ENCODE results near the gene PLPP4.
A peak's percentile ranks its signal among the peaks of the same experiment; 100 is the strongest.

PLPP4 gene

DNA sequence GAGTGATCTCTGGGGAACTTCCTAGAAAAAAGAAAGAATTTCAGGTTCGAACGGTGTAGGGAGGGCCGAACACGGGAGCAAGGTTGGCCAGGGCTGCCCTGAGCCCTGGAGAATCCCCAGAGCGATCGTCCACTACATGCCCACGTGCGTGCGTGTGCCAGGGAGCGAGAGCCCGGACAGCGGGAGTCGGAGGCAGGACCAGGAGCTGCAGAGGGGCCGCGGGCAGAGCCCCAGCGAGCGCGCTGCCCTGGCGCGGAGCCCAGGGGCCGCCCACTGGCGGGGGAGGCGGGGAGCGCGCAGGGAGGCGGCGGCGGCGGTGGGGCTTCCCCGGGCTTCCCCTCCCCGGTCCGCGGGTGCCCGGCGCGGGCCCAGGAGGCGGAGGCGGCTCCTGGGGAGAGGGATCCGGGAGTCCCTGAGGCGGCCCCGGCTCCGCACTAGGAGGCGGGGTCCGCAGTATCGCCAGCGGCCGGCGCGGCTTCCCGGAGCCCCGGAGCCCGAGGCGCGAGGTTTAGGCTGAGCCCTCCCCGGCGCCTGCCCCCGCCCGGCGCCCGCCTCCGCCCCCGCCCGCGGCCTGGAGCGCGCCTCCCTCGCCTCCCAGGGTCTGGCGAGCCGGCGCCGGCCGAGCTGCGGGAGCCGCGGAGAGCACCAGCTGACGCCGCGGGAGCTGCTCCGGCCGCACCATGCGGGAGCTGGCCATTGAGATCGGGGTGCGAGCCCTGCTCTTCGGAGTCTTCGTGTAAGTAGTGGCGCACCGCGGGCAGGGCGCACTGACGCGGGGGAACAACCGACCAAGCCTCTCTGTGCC, at the start of gene PLPP4:
Gene PLPP4 (plus strand): TSS at position 602 of the 805 bp plus-strand sequence. CDS start 79 bp downstream, at position 681.
- no peak for DNase-seq (ENCODE audit: low read depth)

GRCh38 chr10:120409816-120410215, 47.2 kb upstream of the PLPP4 start:
- no peak for DNase-seq (ENCODE audit: low read depth)

- DNase-seq (ENCODE audit: low read depth) = no peak
Observed at GRCh38 chr10:120414946-120415345, 42.1 kb upstream of the PLPP4 start.

DNA sequence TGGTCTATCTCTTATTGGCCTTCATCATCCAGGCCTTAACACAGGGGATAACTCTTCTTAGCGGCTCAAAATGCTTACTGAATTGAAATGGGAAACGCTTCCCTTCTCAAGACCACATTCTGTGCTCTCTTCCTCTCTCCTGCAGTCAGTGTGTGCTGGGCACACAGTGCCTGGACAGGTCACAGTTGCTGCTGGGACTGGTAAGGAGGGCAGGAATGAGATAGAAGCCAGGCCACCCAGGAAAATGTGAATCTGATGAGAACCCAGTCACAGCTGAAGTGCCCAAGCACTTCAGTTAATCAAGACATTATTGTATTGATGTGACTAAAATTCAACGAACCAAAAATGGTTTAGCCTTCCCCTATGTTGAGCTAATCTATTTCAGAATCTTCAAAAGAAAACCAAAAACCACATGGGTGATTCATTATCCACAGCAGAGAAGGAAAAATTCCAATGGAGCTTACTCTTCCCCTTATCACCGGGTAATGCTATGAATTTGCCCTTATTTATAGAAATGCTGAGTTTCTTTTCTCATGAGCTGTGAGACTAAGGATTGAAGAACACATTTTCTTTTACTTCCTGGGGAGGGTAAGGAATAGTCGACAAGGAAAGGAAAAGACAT, 41.2 kb upstream of the PLPP4 start:
- no peak for DNase-seq (ENCODE audit: low read depth)

- no peak for DNase-seq (ENCODE audit: low read depth)
Observed at GRCh38 chr10:120420421-120420820, 36.6 kb upstream of the PLPP4 start.

DNA sequence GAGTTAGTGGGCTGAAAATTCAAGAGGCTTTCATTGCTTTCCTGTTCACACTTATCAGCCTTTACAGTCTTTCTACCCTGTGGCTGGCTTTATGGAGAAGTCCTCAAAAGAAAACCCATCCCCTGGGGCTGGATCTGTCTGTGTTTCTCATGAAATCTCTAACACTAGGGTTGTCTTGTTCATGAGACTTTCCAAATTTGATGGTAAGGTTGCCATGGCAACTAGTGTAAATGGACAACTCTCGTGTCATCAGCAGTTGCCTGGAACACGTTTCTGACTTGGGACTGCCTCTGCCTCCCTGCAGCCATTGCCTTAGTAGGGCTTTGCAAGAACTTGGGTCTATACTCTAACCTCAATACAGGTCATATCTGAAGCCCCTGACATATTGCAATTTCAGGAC, 35.8 kb upstream of the PLPP4 start:
- no peak for DNase-seq (ENCODE audit: low read depth)

DNA sequence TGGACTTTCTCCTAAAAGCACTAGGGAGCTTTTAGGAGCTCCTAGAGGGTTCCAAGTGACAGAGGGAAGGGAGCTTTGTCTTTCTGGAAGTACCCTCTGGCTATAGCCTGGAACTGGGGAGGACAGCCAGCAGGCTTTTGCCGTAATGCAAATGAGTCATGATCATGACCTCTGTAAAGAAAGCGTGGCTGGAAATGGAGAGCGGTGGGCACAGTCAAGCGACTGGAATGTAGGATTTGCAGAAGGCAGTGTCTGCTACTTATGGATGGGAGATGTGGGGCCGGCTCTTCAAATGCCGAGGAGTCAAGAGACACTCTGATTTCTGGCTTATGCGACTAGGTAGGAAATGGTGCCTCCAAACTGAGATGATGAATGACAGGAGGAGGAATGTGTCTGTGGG, 34.6 kb upstream of the PLPP4 start:
- peak; percentile 14 for DNase-seq (ENCODE audit: low read depth)

DNA sequence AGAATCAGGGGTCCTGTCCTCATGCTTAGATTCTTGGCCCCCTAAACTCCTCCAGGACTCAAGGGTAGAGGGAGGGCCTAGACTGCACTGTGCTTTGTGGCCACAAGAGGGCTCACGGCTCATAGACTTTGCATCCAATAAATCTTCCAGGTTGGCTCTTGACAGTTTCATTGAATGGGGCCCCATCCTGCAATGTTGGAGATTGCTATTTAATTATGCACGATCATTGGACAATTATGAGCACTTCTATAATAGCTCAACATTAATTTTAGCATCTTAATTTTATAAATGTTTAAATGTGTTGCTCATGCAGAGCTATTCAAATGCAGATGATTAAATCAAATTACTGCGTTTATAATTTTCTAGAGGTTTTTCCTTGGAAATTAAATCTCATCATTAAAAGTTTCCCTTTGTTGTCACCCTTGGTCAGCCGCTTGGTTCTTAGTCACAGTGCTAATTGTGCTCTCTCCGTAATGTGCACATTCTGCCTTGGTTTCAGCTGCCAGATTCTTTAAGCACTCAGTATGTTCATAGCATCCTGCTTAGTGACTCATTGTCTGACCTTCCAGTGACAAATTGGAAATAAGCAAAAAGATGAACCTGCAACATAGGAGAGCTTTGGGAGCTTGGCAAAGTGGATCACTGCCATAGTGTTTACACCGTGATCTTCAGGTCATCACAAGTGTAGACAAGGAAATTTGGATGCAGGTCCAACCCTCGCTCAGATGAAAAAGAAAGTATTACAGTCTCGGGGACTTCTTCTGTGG, 33.4 kb upstream of the PLPP4 start:
- no peak for DNase-seq (ENCODE audit: low read depth)

GRCh38 chr10:120424198-120424464, 32.9 kb upstream of the PLPP4 start:
- no peak for DNase-seq (ENCODE audit: low read depth)

DNA sequence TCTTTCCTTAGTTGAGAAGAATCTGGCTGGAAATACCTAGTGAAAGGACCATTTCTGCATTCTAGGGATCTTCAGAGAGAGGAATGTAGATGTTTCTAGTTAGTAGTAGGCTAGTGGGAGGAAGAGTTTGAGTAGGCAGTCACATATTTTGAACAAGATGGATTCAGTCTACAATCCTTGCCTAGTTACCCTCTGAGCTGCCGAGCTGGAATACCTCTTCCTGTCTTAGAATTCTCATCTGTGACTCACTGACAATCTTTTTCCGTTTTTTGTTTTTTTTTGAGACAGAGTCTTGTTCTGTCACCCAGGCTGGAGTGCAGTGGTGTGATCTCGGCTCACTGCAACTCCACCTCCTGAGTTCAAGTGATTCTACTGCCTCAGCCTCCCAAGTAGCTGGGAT, 30.7 kb upstream of the PLPP4 start:
- DNase-seq (ENCODE audit: low read depth) = no peak

- no peak for DNase-seq (ENCODE audit: low read depth)
Observed at GRCh38 chr10:120428754-120429153, 28.3 kb upstream of the PLPP4 start.

- no peak for DNase-seq (ENCODE audit: low read depth)
Observed at GRCh38 chr10:120429395-120429794, 27.6 kb upstream of the PLPP4 start.

- no peak for DNase-seq (ENCODE audit: low read depth)
Observed at GRCh38 chr10:120431251-120431651, 25.8 kb upstream of the PLPP4 start.

DNA sequence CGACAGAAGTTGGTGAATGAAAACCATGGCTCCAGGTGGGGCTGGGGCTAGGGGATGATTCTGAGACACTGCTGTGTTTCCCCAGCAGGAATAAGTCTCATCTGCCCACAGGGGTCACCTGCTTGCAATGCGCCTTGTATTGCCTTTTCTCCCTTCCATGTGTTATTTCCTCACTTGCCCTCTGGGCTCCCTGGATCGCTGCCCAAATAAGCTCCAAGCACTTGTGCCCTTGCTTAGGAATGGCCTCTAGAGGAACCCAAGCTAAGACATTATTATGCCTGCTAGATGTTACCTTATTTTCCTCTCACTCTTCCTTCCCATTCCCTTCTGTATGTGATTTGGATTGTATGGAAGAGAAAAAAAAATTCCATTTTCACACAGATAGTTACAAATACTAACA, 24.8 kb upstream of the PLPP4 start:
- no peak for DNase-seq (ENCODE audit: low read depth)

GRCh38 chr10:120433141-120433540, 23.9 kb upstream of the PLPP4 start:
- no peak for DNase-seq (ENCODE audit: low read depth)

GRCh38 chr10:120436439-120437112, 20.5 kb upstream of the PLPP4 start:
- no peak for DNase-seq (ENCODE audit: low read depth)

- no peak for DNase-seq (ENCODE audit: low read depth)
Observed at GRCh38 chr10:120437541-120437940, 19.5 kb upstream of the PLPP4 start.

- no peak for DNase-seq (ENCODE audit: low read depth)
Observed at GRCh38 chr10:120451968-120452367, 5.1 kb upstream of the PLPP4 start.

DNA sequence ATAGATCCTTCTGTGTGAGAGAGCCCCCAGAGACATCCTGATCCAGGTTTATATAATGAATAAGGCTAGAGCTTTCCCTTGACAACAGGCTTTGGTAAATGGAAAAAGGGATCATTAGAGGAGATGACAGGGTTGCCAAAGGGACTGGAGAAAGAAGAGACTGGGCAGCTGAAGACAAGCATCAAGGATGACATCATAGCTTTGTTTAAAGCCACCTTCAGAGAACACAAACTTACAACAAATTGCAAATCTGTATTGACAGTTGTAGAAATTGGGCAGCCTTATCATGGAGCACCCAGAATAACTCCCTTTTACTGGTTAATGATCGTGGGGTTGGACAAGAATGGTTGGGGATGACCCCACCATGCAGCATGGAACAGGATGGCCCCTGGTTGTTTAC, 3.7 kb upstream of the PLPP4 start:
- DNase-seq (ENCODE audit: low read depth) = no peak

DNA sequence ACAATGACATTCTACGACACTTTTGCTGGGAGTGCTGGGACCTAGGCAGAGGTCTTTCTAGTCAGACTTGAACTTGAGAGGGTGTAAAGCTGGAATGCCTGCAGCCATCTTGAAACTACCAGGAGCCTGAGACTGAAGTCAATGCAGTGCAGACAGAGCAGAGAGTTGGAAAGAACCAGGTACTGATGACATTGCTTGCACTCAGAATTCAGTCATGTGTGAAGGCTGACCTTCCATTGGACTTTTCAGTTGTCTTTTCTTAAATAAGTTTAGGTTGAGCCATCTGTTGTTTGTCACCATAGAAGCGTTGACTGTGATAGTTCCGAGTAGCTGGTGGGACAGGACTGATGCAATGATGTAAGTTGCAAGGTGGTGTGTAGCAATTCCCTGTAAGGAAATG, 3.1 kb upstream of the PLPP4 start:
- DNase-seq (ENCODE audit: low read depth) = no peak

DNA sequence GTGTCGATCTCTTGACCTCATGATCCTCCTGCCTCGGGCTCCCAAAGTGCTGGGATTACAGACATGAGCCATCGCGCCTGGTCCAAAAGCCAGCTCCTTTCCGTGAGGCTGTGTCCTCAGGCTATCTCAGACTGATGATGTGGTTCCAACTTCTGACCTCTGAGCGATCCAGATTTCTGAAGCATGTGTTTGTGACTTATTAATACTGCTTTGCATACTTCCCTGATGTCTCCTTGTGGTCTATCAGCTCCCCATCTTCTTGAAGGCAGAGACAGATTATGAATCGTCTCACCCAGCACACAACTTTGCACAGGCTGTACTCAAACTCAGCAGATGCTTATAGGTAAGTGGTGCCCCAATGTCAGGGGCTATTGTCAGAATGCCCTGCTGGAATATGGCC, 2.0 kb upstream of the PLPP4 start:
- no peak for DNase-seq (ENCODE audit: low read depth)

- no peak for DNase-seq (ENCODE audit: low read depth)
Observed at GRCh38 chr10:120455606-120456005, 1.4 kb upstream of the PLPP4 start.

GRCh38 chr10:120456143-120456625, 843 bp upstream of the PLPP4 start:
- DNase-seq (ENCODE audit: low read depth) = no peak

All from fibroblast of the conjunctiva (primary cell).